ENCODE results near the gene PLCD3. TPM values are rescaled to one million over a fixed set of nuclear protein-coding genes. Genes with fewer than 3 reads are reported as not detected.

Gene PLCD3
- total and polyA plus RNA-seq, 2 of the 13 experiments (the other 11 are each of a cell fraction or from before 2014, with no cell fraction given) = 11.3 to 39.1 TPM

DNA sequence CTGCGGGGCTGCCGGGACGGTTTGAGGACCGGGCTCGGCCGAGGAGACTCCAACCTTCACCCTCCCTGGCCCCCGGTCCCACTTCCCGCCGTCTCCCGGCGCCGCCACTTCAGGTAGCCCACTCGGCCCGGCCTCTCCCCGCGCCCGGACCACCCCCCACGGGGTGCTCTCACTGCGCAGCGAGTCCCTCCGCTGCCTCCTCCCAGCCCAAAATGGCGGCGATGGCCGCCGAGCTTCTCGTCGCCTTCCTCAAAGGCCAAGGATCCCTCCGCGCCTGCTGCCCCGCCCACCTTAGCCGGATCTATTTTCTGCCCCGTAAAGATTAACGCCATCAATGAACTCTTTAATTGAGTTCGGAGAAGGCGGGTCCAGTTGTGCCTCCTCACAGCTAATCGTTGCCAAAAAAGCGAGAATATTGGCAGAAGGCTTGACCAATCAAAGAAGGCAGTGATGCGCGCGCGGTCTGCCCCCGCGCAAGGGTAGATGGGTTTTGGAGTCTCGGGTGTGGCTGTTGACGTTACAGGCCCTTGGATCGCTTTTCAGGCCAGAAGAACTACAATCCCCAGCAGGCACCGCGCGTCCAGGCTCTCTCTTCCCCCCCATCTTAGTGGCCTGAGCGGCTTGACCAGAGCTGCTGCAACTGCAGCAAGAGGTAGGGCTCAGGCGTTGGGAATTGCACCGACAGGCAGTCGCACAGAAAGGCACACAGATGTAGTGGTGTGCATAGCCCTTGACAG lies 29.1 kb upstream of the PLCD3 start, which contains the start of gene HEXIM2 (continued):
- TF ChIP-seq, protein P1, sequence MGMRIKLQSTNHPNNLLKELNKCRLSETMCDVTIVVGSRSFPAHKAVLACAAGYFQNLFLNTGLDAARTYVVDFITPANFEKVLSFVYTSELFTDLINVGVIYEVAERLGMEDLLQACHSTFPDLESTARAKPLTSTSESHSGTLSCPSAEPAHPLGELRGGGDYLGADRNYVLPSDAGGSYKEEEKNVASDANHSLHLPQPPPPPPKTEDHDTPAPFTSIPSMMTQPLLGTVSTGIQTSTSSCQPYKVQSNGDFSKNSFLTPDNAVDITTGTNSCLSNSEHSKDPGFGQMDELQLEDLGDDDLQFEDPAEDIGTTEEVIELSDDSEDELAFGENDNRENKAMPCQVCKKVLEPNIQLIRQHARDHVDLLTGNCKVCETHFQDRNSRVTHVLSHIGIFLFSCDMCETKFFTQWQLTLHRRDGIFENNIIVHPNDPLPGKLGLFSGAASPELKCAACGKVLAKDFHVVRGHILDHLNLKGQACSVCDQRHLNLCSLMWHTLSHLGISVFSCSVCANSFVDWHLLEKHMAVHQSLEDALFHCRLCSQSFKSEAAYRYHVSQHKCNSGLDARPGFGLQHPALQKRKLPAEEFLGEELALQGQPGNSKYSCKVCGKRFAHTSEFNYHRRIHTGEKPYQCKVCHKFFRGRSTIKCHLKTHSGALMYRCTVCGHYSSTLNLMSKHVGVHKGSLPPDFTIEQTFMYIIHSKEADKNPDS (CRISPR knock-in tag; IDR thresholded peaks at IDR 0.05) = no peak
- TF ChIP-seq ZNF260 (CRISPR knock-in tag; IDR thresholded peaks at IDR 0.05; ENCODE audit: borderline replicate concordance, low read depth) (no peak), ZFP82 (CRISPR knock-in tag; IDR thresholded peaks at IDR 0.05; ENCODE audit: borderline replicate concordance) (peak; percentile 30; the same call in 1 of the 2 replicates), ZKSCAN8 (CRISPR knock-in tag; IDR thresholded peaks at IDR 0.05; ENCODE audit: borderline replicate concordance) (no peak; the same call in 1 of the 2 replicates), ZSCAN9 (CRISPR knock-in tag; IDR thresholded peaks at IDR 0.05; ENCODE audit: borderline replicate concordance) (peak; percentile 77), PCBP2 (optimal IDR thresholded peaks at IDR 0.05; ENCODE audit: low read depth, low read length, poor library complexity, severe bottlenecking) (no peak), ZNF598 (CRISPR knock-in tag; IDR thresholded peaks at IDR 0.05; ENCODE audit: borderline replicate concordance) (peak; percentile 27; the same call in 1 of the 2 replicates), ZNF549 (CRISPR knock-in tag; IDR thresholded peaks at IDR 0.05) (no peak)
- TF ChIP-seq, protein P2, sequence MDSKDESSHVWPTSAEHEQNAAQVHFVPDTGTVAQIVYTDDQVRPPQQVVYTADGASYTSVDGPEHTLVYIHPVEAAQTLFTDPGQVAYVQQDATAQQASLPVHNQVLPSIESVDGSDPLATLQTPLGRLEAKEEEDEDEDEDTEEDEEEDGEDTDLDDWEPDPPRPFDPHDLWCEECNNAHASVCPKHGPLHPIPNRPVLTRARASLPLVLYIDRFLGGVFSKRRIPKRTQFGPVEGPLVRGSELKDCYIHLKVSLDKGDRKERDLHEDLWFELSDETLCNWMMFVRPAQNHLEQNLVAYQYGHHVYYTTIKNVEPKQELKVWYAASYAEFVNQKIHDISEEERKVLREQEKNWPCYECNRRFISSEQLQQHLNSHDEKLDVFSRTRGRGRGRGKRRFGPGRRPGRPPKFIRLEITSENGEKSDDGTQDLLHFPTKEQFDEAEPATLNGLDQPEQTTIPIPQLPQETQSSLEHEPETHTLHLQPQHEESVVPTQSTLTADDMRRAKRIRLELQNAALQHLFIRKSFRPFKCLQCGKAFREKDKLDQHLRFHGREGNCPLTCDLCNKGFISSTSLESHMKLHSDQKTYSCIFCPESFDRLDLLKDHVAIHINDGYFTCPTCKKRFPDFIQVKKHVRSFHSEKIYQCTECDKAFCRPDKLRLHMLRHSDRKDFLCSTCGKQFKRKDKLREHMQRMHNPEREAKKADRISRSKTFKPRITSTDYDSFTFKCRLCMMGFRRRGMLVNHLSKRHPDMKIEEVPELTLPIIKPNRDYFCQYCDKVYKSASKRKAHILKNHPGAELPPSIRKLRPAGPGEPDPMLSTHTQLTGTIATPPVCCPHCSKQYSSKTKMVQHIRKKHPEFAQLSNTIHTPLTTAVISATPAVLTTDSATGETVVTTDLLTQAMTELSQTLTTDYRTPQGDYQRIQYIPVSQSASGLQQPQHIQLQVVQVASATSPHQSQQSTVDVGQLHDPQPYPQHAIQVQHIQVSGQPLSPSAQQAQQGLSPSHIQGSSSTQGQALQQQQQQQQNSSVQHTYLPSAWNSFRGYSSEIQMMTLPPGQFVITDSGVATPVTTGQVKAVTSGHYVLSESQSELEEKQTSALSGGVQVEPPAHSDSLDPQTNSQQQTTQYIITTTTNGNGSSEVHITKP (CRISPR knock-in tag; IDR thresholded peaks at IDR 0.05; ENCODE audit: low read depth) = peak; percentile 96
- TF ChIP-seq, protein P3, sequence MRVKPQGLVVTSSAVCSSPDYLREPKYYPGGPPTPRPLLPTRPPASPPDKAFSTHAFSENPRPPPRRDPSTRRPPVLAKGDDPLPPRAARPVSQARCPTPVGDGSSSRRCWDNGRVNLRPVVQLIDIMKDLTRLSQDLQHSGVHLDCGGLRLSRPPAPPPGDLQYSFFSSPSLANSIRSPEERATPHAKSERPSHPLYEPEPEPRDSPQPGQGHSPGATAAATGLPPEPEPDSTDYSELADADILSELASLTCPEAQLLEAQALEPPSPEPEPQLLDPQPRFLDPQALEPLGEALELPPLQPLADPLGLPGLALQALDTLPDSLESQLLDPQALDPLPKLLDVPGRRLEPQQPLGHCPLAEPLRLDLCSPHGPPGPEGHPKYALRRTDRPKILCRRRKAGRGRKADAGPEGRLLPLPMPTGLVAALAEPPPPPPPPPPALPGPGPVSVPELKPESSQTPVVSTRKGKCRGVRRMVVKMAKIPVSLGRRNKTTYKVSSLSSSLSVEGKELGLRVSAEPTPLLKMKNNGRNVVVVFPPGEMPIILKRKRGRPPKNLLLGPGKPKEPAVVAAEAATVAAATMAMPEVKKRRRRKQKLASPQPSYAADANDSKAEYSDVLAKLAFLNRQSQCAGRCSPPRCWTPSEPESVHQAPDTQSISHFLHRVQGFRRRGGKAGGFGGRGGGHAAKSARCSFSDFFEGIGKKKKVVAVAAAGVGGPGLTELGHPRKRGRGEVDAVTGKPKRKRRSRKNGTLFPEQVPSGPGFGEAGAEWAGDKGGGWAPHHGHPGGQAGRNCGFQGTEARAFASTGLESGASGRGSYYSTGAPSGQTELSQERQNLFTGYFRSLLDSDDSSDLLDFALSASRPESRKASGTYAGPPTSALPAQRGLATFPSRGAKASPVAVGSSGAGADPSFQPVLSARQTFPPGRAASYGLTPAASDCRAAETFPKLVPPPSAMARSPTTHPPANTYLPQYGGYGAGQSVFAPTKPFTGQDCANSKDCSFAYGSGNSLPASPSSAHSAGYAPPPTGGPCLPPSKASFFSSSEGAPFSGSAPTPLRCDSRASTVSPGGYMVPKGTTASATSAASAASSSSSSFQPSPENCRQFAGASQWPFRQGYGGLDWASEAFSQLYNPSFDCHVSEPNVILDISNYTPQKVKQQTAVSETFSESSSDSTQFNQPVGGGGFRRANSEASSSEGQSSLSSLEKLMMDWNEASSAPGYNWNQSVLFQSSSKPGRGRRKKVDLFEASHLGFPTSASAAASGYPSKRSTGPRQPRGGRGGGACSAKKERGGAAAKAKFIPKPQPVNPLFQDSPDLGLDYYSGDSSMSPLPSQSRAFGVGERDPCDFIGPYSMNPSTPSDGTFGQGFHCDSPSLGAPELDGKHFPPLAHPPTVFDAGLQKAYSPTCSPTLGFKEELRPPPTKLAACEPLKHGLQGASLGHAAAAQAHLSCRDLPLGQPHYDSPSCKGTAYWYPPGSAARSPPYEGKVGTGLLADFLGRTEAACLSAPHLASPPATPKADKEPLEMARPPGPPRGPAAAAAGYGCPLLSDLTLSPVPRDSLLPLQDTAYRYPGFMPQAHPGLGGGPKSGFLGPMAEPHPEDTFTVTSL (CRISPR knock-in tag; IDR thresholded peaks at IDR 0.05; ENCODE audit: borderline replicate concordance) = no peak; the same call in 1 of the 2 replicates
- TF ChIP-seq, protein P4, sequence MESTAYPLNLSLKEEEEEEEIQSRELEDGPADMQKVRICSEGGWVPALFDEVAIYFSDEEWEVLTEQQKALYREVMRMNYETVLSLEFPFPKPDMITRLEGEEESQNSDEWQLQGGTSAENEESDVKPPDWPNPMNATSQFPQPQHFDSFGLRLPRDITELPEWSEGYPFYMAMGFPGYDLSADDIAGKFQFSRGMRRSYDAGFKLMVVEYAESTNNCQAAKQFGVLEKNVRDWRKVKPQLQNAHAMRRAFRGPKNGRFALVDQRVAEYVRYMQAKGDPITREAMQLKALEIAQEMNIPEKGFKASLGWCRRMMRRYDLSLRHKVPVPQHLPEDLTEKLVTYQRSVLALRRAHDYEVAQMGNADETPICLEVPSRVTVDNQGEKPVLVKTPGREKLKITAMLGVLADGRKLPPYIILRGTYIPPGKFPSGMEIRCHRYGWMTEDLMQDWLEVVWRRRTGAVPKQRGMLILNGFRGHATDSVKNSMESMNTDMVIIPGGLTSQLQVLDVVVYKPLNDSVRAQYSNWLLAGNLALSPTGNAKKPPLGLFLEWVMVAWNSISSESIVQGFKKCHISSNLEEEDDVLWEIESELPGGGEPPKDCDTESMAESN (CRISPR knock-in tag; conservative IDR thresholded peaks at IDR 0.05) = peak; percentile 85; the same call in 1 of the 2 replicates
